ENCODE measurements around the gene TUSC2.
"Not testable (repeated sequence)": the region's sequence is repeated elsewhere in the genome, so short reads cannot be mapped to it uniquely, and the experiment has no call there.

Gene TUSC2

DNA sequence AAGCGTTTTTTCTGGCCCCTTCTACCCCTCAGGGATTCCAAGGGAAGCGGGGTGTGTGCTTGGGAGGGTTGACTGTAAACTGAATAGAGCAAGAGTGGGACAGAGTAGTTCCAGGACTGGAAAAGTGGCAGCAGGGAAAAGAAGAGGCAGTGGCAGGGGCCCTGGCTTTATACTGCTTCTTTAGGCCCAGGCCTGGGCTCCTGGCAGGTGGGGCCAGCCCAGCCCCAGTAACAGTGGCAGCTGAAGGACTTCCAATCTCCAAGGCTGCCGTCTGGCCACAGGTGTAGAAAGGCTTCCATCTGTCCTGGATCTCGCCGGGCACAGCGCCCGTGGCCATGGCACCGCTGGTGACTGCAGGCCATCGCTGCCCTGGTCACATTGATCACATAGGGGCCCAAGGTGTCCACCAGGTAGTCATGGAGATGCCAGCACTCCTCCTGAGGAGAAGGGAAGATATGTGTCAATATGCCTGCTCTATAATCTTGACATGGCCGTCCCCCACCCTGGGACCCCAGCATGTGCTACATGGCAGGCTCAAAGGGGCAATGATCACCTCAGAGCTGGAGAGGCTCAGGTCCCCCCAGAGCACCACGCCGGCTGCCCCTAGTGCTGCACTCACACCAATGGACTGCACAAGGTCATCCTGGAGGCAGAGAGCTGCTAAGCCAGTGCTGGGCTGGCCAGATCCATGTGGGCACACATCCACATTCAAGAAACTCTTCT, 34.8 kb downstream of the TUSC2 start:
- no peak for DNase-seq

DNA sequence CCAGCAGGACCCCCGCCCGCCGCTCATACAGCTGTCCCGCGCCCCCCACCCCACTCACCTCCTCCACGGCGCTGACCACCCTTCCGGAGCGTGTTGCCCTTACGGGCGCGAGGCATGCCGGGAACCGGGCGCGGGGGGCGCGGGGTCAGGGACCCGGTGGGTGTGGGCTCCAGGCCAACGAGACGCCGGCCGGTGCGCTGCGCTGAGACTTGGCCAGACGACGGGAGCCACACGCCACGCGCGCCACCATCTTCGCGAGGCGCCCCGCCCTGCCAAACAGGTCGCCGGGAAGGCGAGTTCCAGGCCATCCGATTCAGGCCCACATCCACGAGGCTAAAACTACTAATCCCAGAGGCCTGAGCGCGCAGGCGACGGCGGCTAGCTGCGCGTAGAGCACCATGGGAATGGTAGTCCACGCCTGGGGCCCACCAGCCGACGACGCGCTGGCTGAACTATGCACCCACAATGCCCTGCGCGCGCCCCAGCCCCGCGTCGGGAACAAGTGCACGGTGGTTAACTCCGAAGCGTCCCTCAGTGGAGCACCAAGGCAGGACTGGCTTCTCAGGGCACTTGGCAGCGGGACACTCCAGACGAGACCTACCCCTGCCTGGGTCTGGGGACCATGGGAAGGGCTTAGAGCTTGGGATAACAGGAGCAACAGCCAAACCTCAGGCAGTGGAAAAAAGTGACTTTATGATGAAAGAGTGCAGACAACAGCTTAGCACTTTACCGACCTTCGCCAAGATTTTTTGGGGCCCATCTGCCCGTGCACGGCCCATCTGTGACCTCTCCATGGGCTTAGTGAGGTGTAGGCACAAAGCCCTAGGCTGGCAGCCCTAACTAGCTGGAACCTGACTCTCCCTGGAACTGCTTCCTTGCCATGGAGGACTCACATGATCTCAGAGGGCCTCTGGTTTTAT, 35.6 kb downstream of the TUSC2 start, which contains the start of gene IFRD2:
Gene IFRD2 (minus strand): TSS at position 271 of the 920 bp plus-strand sequence. CDS start 155 bp downstream, at position 116.
- DNase-seq = peak; percentile 74 to 95

DNA sequence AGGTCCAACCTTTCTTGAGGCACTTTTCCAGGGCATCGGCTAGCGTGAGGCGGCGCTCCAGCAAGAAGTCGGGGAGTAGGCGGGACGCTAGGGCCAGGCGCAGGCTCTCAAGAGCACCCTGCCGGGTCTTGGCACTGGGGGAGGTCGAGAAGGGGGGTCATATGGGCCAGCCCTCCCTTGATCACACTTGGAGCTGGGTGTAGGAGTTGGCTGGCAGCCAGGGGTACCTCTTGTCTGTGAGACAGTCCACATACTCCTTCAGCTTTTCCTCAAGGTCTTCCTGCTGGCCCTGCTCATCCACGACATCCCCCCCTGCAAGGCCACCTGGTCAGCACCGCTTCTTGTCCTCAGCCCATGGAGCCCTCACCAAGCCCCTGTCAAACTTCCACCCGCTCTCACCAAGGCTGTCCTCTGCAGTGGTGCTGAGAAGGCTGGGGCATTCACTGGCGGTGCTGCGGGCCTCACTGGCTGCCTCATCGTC, 37.8 kb downstream of the TUSC2 start:
- no peak for DNase-seq

DNA sequence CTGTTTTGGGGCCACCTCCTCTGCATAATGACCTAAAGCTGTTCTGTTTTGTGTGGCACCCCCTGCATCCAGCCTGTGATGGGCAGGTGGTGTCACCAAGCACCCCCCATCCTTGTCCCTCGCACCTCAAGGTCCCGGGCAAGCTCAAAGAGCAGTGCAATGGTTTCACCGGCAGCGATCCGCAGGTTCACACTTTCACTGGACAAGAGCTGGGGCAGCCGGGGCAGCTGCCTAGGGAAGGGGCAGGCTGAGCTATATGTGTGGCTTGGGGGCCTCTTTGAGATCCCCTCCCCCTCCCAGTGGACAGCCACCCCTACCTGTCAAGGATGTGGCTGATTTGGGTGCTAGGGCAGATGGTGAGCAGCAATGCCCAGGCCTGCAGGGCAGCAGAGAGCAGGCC, 38.9 kb downstream of the TUSC2 start:
- DNase-seq = no peak

DNA sequence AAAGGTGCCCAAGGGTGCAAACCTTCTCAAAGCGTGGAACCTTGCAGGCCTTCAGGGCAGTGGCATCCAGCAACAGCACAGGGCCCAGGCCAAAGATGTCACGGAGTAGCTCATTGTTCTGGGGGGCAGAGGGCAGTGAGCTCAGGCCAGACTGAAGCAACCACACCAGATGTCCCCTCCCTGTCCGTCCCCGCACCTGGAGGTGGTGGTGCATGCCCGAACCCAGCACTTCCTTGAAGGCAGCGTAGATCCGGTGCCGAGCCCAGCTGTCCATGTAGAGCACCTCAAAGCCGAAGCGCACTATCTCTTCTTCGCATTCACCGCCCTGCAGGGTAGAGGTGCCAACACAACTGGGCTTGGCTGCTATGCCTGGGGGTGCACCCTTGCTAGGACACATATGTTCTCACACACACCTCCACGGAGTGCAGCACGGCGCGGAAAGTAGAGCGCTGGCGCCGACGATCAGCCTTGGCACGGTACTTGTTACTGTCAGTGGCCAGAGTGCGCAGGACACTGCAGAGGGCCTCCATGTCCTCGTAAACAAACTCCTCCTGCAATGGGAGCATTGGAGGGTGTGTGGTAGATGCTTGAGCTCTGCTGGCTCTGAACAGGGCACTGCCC, 39.5 kb downstream of the TUSC2 start:
- no peak for DNase-seq

DNA sequence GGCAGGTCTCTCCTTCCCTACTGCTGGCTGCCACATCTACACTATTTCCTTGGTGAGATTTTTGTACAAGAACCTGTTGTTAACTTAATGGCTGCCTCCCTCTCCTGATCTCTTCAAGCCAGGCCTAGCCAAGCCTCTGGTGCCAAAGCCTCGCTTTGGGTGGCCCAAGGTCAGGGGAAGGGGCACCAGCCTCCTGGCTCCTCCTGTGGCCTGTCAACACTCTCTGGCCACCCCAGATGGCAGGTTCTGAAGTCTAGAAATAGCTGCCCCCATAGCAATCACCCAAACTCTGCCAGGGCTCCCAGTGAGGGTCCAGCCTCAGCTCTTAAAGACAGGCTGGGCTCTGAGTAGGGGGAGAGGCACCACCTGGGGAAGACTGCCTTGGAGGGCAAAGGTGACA, 40.8 kb downstream of the TUSC2 start:
- DNase-seq = no peak

DNA sequence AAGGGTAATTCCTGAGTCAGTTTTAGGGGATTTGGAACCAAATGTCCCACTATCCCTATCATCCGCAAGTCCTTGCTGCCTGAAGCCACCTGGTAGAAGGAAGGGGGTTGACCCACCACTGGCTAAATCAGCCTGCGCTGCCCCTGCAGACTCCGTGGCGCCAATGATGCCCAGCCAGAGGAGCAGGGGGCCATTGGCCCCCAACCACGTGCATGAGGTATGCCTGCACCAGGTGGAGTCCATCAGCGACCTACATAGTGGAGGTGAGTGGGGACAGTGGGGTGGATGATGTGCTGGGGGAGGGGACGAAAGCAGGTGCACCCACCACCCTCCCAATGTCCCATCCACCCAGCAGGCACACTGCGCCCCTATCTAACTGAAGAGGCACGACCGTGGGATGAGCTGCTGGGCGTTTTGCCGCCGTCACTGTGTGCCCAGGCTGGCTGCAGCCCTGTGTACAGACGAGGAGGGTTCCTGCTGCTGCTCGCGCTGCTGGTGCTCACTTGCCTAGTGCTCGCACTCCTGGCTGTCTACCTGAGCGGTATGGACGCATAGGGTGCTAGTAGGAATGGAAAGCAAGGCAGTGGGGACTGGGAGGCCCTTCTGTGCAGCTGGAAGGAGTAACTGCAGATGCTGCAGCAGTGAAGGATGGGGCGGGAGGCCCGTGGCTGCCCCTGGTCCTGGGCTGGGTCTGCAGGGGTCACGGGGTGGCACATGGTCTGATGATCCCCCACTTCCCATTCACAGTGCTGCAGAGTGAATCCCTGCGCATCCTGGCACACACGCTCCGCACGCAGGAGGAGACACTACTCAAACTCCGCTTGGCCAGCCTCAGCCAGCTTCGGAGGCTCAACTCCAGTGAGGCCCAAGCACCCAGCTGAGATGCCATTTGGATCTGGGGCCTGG, 41.4 kb downstream of the TUSC2 start:
- DNase-seq = no peak

DNA sequence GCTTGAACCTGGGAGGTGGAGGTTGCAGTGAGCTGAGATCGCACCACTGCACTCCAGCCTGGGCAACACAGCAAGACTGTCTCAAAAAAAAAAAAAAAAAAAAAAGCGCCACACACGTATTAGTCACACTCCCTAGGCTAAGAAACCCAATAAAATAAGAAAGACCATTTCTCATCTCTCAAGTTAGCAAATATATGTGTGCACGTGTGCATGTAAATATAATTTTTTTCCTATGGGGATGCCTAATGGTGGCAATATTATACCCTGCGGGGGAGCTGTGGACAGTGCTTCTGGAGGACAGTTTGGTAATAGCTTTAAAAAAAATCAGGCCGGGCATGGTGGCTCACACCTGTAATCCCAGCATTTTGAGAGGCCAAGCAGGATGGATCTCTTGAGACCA, 43.9 kb downstream of the TUSC2 start:
- DNase-seq = not testable (repeated sequence)

DNA sequence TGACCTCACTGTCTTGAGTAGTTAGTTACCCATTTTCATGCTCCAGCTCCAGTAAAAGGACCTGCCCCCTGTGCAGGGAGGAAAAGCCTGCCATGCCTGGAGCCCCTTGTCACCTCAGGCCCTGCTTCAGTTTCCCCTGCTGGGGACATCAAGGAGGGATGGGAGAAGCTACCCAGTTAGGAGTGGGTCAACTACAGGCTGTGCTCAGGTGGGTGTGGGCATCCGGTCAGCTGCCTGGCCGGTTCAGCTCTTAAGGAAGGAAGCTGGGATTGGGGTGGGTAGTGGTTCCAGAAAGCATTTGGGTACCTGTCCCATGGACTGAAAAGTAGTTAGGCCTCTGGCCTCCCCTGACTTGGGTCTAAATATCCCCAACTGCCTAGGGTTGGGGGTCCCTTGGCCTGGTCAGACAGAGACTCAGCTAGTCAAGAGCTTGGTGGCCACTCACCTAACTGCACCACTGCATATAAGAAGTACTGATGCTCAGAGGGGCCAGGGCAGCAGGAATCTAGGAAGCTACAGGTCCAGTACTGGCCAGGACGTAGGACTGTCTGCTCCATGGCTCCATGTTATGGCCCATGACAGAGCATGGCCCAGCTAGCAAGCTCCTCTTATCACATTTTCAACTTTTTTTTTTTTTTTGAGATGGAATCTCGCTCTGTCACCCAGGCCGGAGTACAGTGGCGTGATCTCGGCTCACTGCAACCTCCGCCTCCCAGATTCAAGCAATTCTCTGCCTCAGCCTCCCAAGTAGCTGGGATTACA, 48.6 kb downstream of the TUSC2 start:
- DNase-seq = no peak

DNA sequence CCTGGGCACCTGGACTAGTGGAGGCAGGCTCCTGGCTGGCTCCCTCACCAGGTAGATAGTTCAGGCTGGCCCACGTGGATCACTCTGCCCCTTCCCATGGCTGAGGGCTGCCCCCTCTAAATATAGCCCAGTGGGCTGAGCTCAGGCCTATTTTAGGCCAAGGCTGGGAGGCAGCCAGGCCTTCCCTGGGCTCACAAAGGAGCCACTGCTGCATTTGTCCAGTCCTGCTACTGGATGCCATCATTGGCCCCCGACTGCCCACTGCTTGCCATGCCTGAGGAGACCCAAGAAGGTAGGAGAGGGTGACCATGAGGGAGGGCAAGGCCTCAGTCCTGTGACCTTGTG, 49.2 kb downstream of the TUSC2 start, which contains the start of gene LSMEM2:
Gene LSMEM2 (plus strand): TSS at position 208 of the 345 bp plus-strand sequence. CDS start 27 bp downstream, at position 235.
- no peak for DNase-seq

DNA sequence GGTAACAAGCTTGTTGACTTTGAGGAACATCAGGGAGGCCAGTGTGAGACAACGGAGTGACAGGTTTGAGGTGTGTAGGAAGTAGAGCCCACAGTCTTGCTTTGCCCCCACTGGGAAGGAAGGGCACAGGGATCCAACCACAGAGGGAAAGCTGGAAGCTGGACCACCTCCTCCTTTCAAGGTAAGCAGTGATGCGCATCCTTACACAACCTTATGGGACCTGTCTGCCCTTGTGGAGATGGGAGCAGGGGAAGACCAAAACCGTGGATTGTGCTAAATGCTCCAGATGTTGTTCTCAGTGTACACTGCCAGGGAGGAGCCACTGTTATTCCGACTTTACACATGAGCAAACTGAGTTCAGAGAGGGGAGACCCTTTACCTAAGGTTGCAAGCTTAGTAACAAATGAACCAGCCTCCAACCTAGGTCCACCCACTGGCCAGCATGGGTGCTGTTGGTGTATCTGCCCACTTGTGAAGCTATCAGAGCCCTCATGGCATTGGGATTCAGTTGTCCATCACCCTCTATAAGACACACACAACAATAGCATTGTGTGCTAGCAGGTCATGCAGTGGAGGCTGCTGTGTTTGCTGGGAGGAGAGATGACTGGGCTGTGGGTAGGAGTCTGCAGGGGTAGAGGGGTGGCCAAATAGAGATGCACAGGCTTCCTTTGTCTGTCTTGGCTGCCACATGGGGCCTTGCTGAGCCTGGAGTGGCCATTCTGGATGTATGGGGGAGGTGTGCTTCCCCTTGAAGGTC, 49.7 kb downstream of the TUSC2 start:
- DNase-seq = no peak

DNA sequence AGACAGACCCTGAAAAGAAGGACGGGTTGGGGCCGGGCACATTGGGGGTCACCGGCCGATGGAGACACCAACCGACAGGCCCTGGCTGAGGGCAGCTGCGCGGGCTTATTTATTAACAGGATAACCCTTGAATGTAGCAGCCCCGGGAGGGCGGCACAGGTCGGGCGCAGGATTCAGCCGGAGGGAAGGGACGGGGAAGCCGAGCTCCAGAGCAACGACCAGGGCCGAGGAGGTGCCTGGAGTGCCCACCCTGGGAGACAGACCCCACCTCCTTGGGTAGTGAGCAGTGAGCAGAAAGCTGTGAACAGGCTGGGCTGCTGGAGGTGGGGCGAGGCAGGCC, 51.3 kb downstream of the TUSC2 start:
- DNase-seq = no peak

DNA sequence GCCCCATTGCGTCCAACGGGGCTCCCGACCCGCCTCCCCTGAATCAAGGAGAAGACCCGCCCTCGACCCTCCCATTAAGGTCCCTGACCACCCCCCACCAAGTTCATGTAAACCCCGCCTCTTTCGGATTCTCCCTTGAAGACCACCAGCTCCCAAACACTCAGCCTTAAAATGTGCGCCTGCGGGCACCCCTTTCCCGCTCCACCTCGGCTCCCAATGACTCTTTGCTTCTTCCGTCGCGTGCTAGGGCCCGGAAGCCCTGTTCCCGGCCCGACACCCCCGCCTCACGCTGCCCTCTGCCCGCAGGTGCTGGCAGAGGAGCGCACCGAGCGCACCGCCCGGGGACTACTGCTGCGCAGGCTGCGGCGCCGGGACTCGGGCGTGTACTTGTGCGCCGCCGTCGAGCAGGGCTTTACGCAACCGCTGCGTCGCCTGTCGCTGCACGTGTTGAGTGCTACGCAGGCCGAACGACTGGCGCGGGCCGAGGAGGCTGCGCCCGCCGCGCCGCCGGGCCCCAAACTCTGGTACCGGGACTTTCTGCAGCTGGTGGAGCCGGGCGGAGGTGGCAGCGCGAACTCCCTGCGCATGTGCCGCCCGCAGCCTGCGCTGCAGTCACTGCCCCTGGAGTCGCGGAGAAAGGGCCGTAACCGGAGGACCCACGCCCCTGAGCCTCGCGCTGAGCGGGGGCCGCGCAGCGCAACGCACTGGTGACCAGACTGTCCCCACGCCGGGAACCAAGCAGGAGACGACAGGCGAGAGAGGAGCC, 51.8 kb downstream of the TUSC2 start:
- no peak for DNase-seq

DNA sequence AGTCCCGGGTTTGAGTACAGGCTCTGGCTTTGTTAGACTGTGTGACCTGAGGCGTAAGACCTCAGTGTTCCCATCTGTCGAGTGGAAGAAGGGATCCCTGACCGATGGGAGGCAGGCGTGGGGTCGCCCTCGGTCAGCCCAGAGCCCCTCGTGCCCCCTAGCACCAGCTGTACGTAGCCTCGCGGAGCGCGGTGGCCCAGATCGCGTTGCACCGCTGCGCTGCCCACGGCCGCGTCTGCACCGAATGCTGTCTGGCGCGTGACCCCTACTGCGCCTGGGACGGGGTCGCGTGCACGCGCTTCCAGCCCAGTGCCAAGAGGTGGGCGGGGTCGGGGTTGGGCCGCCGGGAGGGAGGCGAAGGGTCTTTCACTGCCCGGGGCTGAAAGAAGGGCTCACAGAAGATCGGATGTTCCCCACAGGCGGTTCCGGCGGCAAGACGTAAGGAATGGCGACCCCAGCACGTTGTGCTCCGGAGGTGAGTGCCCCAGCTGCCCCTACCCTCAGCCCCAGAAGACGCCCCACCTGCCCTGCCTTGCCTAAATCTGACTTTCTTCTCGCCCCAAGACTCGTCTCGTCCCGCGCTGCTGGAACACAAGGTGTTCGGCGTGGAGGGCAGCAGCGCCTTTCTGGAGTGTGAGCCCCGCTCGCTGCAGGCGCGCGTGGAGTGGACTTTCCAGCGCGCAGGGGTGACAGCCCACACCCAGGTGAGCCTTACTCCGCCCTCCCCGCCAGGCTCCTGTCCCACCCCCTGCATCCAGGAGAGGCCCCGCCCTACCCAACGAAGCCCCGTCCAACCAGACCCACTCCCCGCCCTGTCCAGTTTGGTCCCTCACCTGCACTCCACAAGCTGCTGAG, 52.7 kb downstream of the TUSC2 start:
- no peak for DNase-seq
